KOPT-K1 (cell line): Measurements from ENCODE around the gene ABCC10.
"Not testable (repeated sequence)": the region's sequence is repeated elsewhere in the genome, so short reads cannot be mapped to it uniquely, and the experiment has no call there.

ENCODE experiments used
- H3K27ac ChIP-seq: fragments of 200-600 bp; sonication (generic); 2 replicates; pipeline ENCODE4 v1.5.1; 2016; ENCODE audit warnings: antibody characterized with exemption, mild to moderate bottlenecking, low read depth, low read length; ENCODE audit not compliant: poor library complexity, severe bottlenecking
- H3K36me3 ChIP-seq: fragments of 200-600 bp; sonication (generic); 2 replicates; pipeline ENCODE4 v1.5.1; 2017; ENCODE audit warnings: antibody characterized with exemption, mild to moderate bottlenecking, low read length, moderate library complexity; ENCODE audit not compliant: insufficient read depth
- H3K9me3 ChIP-seq: fragments of 200-600 bp; sonication (generic); 2 replicates; pipeline ENCODE4 v1.5.1; 2017; ENCODE audit warnings: antibody characterized with exemption, low read length, mild to moderate bottlenecking; ENCODE audit not compliant: insufficient read depth, poor library complexity, severe bottlenecking

ABCC10 gene

GRCh38 chr6:43467265-43467664, 39.9 kb downstream of the ABCC10 start:
- not testable (repeated sequence) for H3K36me3 ChIP-seq, H3K9me3 ChIP-seq, H3K27ac ChIP-seq

DNA sequence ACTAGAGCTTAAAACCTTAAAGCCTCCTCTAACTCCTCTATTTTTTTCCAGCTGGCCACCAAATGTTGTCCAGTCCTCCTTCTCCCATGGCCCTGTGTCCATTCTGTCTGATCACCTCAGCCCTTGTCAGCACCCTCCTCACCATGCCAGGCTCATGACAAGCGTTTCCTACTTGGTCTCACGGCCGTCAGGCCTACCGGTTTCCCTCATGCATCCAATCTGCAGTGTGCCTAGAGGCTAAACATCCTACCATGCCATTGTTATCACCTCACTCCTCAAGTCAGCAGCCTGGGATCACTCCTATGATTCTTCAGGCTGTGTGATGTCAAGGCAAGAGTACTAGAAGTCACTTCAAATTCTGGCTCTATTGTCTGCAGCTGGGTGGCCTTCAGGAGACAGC, 40.4 kb downstream of the ABCC10 start:
- Histone ChIP-seq H3K36me3 (no peaks in the 10 kb centered on the region), H3K9me3 (no peaks in the 10 kb centered on the region), H3K27ac (no peak overlapping the region)

DNA sequence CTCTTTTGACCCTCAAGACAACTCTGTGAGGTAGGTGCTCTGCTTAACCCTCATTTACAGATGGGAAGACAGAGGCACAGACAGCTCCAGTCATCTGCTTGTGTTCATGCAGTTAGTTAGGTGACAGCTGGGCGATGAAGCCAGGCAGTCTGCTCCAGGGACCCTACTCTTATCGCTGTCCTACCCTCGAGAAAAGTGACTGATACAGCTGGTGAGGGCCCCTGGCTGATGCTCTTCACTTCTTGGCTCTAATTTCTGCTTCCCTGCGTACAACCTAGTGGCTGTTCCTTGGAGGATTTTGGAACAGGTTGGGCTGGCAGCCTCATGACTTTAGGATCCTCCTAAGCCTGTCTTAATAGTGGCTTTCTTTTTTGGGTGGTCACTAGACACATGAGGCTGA, 40.9 kb downstream of the ABCC10 start:
- Histone ChIP-seq H3K36me3 (no peaks in the 10 kb centered on the region), H3K9me3 (no peaks in the 10 kb centered on the region), H3K27ac (no peak overlapping the region)

- no peaks in the 10 kb centered on the region for H3K36me3 ChIP-seq
- no peaks in the 10 kb centered on the region for H3K9me3 ChIP-seq
- no peak overlapping the region for H3K27ac ChIP-seq
Observed at GRCh38 chr6:43468748-43469681, 41.7 kb downstream of the ABCC10 start.

DNA sequence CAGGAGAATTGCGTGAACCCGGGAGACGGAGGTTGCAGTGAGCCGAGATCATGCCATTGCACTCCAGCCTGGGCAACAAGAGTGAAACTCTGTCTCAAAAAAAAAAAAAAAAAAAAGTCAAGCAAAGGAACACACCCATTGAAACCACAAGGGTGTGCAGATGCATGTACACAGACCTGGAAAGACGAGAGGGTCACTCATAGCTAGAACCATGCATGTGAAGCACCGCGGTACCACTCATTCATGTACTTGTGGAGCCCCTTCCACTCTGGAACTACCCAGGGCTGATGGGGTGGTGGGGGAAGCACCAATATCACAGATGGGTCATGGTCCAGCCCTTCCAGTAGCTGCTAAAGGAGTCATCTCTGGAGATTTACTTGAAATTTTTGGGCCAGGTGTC, 42.6 kb downstream of the ABCC10 start:
- Histone ChIP-seq H3K36me3 (no peaks in the 10 kb centered on the region), H3K9me3 (no peaks in the 10 kb centered on the region), H3K27ac (no peak overlapping the region)

GRCh38 chr6:43471399-43471798, 44.1 kb downstream of the ABCC10 start:
- Histone ChIP-seq H3K27ac (no peak overlapping the region), H3K9me3 (no peaks in the 10 kb centered on the region), H3K36me3 (no peaks in the 10 kb centered on the region)

DNA sequence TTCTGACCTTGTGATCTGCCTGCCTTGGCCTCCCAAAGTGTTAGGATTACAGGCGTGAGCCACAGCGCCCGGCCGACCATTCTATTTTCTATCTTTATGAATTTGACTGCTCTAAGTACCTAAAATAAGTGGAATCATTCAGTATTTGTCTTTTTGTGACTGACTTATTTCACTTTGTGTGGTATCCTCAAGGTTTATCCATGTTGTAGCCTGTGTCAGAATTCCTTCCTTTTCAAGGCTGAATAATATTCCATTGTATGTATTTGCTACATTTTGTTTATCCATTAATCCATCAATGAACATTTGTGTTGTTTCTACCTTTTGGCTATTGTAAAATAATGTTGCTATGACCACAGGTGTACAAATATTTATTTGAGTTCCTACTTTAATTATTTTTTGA, 45.2 kb downstream of the ABCC10 start:
- H3K36me3 ChIP-seq, result no peaks in the 10 kb centered on the region
- no peaks in the 10 kb centered on the region for H3K9me3 ChIP-seq
- H3K27ac ChIP-seq, result no peak overlapping the region

DNA sequence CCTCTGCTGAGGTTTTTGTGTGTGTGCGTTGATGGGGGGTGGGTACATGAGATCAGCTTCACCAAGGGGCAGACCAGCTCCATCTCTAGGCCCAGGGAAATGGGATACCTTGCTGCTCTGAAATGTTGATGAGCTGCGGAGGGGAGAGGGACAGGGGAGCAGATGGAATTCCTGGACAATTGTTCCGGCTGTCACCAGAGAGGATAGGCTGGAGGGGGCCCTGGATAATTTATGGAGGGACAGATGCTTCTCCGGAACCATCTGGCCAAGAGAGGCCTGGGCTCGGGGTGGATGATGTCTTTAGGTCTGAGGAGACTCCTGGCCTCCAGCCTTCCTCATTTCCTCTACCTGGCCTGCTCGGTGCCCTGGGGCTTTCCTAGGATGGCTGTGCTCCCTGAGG, 48.2 kb downstream of the ABCC10 start:
- H3K27ac ChIP-seq, result no peak overlapping the region
- no peaks in the 10 kb centered on the region for H3K9me3 ChIP-seq
- H3K36me3 ChIP-seq, result no peaks in the 10 kb centered on the region

GRCh38 chr6:43476746-43477145, 49.4 kb downstream of the ABCC10 start:
- H3K27ac ChIP-seq, result peak overlapping the region; percentile 65
- H3K36me3 ChIP-seq, result no peaks in the 10 kb centered on the region
- H3K9me3 ChIP-seq, result no peaks in the 10 kb centered on the region

- Histone ChIP-seq H3K36me3 (no peaks in the 10 kb centered on the region), H3K27ac (peak within 1 kb of the TSS; percentile 65), H3K9me3 (no peaks in the 10 kb centered on the region)
Observed at GRCh38 chr6:43477235-43478007, 50.1 kb downstream of the ABCC10 start, which contains the start of gene TJAP1. TSS of gene TJAP1 (plus strand) at chr6:43477570. CDS start at chr6:43499002, 21,432 bp downstream.

GRCh38 chr6:43478008-43478372, 50.6 kb downstream of the ABCC10 start:
- peak overlapping the region; percentile 65 for H3K27ac ChIP-seq
- no peaks in the 10 kb centered on the region for H3K9me3 ChIP-seq
- H3K36me3 ChIP-seq, result no peaks in the 10 kb centered on the region

- no peaks in the 10 kb centered on the region for H3K36me3 ChIP-seq
- no peaks in the 10 kb centered on the region for H3K9me3 ChIP-seq
- no peak overlapping the region for H3K27ac ChIP-seq
Observed at GRCh38 chr6:43481075-43481474, 53.7 kb downstream of the ABCC10 start.

GRCh38 chr6:43481591-43482236, 54.4 kb downstream of the ABCC10 start:
- H3K36me3 ChIP-seq, result no peaks in the 10 kb centered on the region
- H3K9me3 ChIP-seq, result no peaks in the 10 kb centered on the region
- no peak overlapping the region for H3K27ac ChIP-seq

DNA sequence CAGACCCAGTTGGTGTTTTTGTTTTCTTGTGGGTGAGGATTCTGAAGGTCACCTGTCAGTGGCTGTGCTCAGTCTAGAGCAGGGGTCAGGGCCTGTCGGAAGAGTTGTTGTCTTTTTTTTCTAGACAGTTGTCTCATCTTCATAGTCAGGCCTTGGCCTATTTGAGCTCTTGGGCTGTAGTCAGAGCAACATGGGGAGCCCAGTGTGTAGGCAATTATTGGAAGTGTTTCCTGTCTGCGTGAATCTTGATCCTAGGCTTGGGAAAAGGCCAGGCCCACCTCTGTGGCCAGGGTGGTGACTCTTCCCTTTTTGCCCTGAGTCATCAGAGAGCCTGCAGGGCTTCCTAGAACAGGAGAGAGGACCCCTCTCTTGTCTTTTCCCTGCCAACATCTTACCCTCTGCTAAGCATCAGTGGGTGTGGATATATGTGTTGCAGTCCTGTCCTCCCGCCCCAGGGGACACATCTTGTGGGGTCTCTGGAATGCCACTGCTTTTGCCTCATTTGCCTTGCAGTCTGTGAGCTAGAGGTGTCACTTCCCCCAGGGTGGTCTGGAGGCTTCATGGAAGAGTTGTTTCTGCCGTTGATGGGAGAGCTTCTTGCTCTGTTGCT, 61.4 kb downstream of the ABCC10 start:
- no peaks in the 10 kb centered on the region for H3K9me3 ChIP-seq
- H3K36me3 ChIP-seq, result peaks cover 14% of the 10 kb centered on the region; the same call in 1 of the 2 replicates
- H3K27ac ChIP-seq, result no peak overlapping the region
